Fibroblast of lung (primary cell): ENCODE measurements around the gene HMOX1.

Source experiments
- EZH2 ChIP-seq: IDR thresholded peaks from 2 replicates; pipeline ENCODE4 v1.5.1; 2012; ENCODE audit warnings: low read length, control low read depth, mild to moderate bottlenecking; ENCODE audit errors: missing control alignments
- TF ChIP-seq, protein P1 (sequence below), 2 donors: IDR thresholded peaks in 1 of 2; conservative IDR thresholded peaks in 1 of 2; 1 replicate in 1 of 2; 2 replicates in 1 of 2; pipeline ENCODE4 v1.5.1; 2011 to 2012; ENCODE audit warnings: low read length in 2 of 2, control low read depth in 1 of 2, inconsistent platforms in 1 of 2, low read depth in 1 of 2, mild to moderate bottlenecking in 1 of 2

DNA sequence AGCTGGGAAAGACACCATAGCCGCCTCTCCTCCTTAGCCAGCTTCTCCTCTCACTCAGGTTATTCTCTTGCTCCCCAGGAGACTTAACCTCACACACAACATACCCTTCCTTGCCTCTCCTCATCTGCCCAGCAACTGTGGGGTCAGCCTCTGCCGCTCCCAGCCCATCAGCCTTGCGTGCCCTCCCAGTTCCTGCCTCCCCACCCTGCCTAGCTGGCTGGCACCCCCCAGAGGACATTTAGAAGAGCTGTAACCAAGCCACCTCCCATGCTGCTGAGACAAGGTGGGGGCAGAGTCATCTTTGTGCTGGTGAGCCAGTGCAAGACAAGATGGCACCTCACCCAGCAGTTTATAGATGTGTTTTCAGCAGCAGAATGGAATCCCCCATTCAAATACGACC, 43.0 kb upstream of the HMOX1 start:
- TF ChIP-seq, protein P1, sequence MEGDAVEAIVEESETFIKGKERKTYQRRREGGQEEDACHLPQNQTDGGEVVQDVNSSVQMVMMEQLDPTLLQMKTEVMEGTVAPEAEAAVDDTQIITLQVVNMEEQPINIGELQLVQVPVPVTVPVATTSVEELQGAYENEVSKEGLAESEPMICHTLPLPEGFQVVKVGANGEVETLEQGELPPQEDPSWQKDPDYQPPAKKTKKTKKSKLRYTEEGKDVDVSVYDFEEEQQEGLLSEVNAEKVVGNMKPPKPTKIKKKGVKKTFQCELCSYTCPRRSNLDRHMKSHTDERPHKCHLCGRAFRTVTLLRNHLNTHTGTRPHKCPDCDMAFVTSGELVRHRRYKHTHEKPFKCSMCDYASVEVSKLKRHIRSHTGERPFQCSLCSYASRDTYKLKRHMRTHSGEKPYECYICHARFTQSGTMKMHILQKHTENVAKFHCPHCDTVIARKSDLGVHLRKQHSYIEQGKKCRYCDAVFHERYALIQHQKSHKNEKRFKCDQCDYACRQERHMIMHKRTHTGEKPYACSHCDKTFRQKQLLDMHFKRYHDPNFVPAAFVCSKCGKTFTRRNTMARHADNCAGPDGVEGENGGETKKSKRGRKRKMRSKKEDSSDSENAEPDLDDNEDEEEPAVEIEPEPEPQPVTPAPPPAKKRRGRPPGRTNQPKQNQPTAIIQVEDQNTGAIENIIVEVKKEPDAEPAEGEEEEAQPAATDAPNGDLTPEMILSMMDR (conservative IDR thresholded peaks at IDR 0.05 in 1 of 2, IDR thresholded peaks at IDR 0.05 in 1 of 2; ENCODE audit: low read depth in 1 of 2, low read length in 2 of 2) = no peak
- TF ChIP-seq EZH2 = no peak
